GF-D8 (cell line): ENCODE results near the gene APC2.

Source experiments
- DNase-seq: peaks from one replicate; lab custom pipeline; 2025; lab: John Stamatoyannopoulos, UW

APC2 gene

GRCh38 chr19:1446713-1447481 lies 3.0 kb upstream of the APC2 start:
- no peak for DNase-seq

- no peak for DNase-seq
Observed at GRCh38 chr19:1447504-1447903, 2.4 kb upstream of the APC2 start.

- no peak for DNase-seq
Observed at GRCh38 chr19:1447944-1448343, 2.0 kb upstream of the APC2 start.

GRCh38 chr19:1450735-1451731 lies 1.1 kb downstream of the APC2 start:
- DNase-seq = no peak

- DNase-seq = no peak
Observed at GRCh38 chr19:1451916-1452801, 2.2 kb downstream of the APC2 start.

GRCh38 chr19:1452802-1453524 lies 3.0 kb downstream of the APC2 start:
- no peak for DNase-seq

GRCh38 chr19:1453525-1454364 lies 3.8 kb downstream of the APC2 start:
- DNase-seq = no peak

GRCh38 chr19:1455002-1455335 lies 5.0 kb downstream of the APC2 start:
- peak; percentile 71 for DNase-seq

- DNase-seq = peak; percentile 76
Observed at GRCh38 chr19:1455336-1456120, 5.6 kb downstream of the APC2 start.

GRCh38 chr19:1456121-1456900 lies 6.4 kb downstream of the APC2 start:
- no peak for DNase-seq

GRCh38 chr19:1457031-1457739 lies 7.3 kb downstream of the APC2 start:
- DNase-seq = no peak

GRCh38 chr19:1457892-1458291 lies 8.0 kb downstream of the APC2 start:
- no peak for DNase-seq

GRCh38 chr19:1459479-1459878 lies 9.6 kb downstream of the APC2 start:
- no peak for DNase-seq

GRCh38 chr19:1460033-1460995 lies 10.4 kb downstream of the APC2 start:
- no peak for DNase-seq

- no peak for DNase-seq
Observed at GRCh38 chr19:1461862-1462261, 11.9 kb downstream of the APC2 start.

GRCh38 chr19:1465191-1466016 lies 15.5 kb downstream of the APC2 start:
- no peak for DNase-seq
